Body of pancreas (tissue), 4 donors: ENCODE data around the gene UPF3A.

ENCODE experiments used
- POLR2A ChIP-seq, 3 donors: fragments of 450-650 bp; IDR thresholded peaks; one replicate each; pipeline ENCODE4 v1.6.1; 2016; ENCODE audit warnings: antibody characterized with exemption in 3 of 3, mild to moderate bottlenecking in 2 of 3
- TF ChIP-seq, protein P1 (sequence below), 7 experiments: fragments of 450-650 bp in 4 of 7; fragments of 200-600 bp in 3 of 7; sonication (generic) in 3 of 7; IDR thresholded peaks; one replicate each; pipeline ENCODE4 v1.5.1; 2016 to 2019; ENCODE audit warnings: antibody characterized with exemption in 7 of 7

DNA sequence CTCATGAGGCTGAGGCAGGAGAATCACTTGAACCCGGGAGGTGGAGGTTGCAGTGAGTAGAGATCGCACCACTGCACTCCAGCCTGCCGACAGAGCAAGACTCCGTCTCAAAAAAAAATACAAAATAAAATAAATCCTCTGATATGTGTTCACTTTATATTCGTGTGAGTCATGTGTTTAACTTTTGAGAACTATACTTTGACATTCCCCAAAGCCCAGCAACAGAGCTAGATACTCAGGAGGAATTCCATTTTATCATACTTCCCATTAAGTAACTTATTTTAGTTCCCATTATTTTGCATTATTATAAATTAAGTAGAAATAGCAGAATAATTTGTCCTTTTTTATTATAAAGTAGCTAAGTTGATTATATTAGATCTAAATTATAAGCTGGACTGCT, 29.6 kb downstream of the UPF3A start:
- TF ChIP-seq, protein P1, sequence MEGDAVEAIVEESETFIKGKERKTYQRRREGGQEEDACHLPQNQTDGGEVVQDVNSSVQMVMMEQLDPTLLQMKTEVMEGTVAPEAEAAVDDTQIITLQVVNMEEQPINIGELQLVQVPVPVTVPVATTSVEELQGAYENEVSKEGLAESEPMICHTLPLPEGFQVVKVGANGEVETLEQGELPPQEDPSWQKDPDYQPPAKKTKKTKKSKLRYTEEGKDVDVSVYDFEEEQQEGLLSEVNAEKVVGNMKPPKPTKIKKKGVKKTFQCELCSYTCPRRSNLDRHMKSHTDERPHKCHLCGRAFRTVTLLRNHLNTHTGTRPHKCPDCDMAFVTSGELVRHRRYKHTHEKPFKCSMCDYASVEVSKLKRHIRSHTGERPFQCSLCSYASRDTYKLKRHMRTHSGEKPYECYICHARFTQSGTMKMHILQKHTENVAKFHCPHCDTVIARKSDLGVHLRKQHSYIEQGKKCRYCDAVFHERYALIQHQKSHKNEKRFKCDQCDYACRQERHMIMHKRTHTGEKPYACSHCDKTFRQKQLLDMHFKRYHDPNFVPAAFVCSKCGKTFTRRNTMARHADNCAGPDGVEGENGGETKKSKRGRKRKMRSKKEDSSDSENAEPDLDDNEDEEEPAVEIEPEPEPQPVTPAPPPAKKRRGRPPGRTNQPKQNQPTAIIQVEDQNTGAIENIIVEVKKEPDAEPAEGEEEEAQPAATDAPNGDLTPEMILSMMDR (IDR thresholded peaks at IDR 0.05), result no peak
- TF ChIP-seq POLR2A (IDR thresholded peaks at IDR 0.05), result no peak
